Measurements from ENCODE around the gene PSD2.
"Not testable (repeated sequence)": the region's sequence is repeated elsewhere in the genome, so short reads cannot be mapped to it uniquely, and the experiment has no call there.

The PSD2 gene

DNA sequence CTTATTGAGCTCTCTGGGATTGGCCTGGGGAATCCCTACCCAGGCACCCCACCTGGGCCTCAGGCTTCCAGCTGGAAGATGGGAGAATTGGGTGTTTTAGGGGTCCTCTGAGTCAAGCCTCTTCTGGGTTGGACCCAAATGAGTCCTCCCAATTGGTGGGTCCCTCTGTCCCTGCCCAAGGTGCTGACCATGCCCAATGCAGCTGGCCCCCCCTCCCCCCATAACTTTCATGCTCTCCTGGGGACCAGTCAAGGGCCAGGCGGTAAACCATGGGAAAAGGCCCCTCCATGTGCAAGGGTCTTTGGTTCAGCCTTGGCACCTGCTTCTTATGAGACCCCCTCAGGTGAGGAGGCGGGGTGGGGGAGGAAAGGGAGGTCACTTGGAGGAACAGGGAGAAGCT is 3.4 kb upstream of the PSD2 start:
- H3K4me3 ChIP-seq (replicated peaks in 1 of 2; ENCODE audit: low read depth in 2 of 2, low read length in 2 of 2), result no peak overlapping the region
- DNase-seq (ENCODE audit: low read depth in 2 of 2), result no peak
- TF ChIP-seq, protein P1, sequence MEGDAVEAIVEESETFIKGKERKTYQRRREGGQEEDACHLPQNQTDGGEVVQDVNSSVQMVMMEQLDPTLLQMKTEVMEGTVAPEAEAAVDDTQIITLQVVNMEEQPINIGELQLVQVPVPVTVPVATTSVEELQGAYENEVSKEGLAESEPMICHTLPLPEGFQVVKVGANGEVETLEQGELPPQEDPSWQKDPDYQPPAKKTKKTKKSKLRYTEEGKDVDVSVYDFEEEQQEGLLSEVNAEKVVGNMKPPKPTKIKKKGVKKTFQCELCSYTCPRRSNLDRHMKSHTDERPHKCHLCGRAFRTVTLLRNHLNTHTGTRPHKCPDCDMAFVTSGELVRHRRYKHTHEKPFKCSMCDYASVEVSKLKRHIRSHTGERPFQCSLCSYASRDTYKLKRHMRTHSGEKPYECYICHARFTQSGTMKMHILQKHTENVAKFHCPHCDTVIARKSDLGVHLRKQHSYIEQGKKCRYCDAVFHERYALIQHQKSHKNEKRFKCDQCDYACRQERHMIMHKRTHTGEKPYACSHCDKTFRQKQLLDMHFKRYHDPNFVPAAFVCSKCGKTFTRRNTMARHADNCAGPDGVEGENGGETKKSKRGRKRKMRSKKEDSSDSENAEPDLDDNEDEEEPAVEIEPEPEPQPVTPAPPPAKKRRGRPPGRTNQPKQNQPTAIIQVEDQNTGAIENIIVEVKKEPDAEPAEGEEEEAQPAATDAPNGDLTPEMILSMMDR (IDR thresholded peaks at IDR 0.05; ENCODE audit: low read depth, low read length), result no peak

DNA sequence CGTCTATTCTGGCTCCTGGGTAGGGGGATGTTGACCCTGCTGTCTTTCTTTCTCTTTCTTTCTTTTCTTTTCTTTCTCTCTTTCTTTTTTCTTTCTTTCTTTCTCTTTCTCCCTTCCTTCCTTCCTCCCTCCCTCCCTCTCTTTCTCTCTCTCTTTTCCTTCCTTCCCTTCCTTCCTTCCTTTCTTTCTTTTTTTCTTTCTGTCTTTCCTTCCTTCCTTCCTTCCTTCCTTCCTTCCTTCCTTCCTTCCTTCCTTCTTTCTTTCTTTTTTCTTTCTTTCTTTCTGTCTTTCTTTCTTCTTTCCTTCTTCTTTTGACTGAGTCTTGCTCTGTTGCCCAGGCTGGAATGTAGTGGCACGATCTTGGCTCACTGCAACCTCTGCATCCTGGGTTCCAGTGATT is 3.0 kb upstream of the PSD2 start:
- H3K4me3 ChIP-seq (replicated peaks in 1 of 2; ENCODE audit: low read depth in 2 of 2, low read length in 2 of 2); DNase-seq (ENCODE audit: low read depth in 2 of 2): not testable (repeated sequence)

DNA sequence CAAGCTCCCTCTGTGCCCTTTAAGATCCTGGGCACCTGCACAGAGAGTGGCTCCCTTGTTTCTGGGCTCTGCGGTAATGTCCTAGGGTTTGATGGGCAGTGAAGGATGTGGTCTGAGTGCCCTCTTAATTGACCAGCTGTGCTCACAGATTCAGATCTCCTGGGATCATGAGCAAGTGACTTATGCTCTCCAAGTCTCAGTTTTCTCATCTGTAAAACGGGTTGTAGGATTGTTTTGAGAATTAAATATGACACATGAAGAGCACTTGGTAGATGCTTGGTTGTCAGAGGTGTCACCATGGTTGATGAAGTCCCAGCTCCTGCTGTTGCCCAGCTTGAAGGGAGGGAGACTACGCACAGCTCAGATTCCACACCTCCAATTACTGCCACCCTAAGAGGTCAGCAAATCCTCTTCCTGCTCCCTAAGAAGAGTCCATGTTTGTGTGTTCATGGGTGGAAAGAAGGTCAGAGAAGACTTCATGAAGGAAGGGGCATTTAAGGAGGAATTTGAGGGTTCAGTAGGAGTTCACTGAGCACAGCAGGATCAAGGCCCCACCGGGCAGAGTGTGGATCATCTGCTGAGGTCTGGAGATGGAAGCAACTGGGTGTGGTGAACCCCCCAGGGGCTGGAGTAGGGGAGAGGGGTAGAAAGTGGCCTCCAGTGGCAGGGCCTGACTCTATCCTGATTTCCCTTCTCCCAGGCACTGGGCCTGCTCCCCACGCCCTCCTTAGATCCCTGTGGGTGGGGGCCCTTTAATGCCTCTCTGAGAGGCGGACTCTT is 1.4 kb upstream of the PSD2 start:
- TF ChIP-seq, protein P1 (IDR thresholded peaks at IDR 0.05; ENCODE audit: low read depth, low read length), result no peak
- DNase-seq (ENCODE audit: low read depth in 2 of 2), result no peak
- H3K4me3 ChIP-seq (replicated peaks in 1 of 2; ENCODE audit: low read depth in 2 of 2, low read length in 2 of 2), result no peak overlapping the region

DNA sequence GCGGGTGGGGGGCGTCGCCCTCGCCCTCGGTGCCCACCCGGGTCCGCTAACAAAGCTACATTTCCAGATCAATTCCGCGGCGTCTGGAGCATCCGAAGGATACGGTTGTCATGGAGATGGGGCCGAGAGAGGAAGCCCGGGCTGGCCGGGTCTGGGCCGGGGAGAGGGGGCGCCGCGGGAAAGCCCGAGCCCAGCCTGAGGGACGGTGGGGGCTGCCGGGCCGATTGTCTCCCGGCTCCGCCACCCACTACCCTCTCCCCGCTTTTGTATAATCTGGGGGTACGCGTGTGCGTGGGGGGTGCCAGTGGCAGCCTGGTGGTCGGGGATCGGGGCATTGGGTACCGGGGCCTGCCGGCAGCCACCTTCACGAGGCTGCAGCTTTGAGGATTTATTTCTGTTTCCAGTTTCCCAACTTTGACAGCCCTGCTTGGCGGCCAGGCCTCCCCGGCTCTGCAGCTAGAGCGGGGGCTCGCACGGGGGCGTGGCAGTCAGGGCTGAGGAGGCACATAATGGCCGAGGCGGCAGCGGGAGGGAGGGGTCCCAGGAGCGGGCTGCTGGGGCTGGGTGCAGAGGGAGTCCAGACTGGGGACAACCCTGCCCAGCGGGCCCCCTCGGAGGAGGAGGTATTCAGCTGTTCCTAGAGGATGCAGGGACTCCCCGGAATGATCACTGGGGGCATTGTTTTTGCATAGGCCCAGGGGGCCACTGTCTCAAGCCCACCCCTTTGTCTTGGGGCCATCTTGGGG is 626 bp downstream of the PSD2 start:
- DNase-seq (ENCODE audit: low read depth in 2 of 2), result no peak
- TF ChIP-seq, protein P1 (IDR thresholded peaks at IDR 0.05; ENCODE audit: low read depth, low read length), result no peak
- H3K4me3 ChIP-seq (replicated peaks in 1 of 2; ENCODE audit: low read depth in 2 of 2, low read length in 2 of 2), result no peak overlapping the region

DNA sequence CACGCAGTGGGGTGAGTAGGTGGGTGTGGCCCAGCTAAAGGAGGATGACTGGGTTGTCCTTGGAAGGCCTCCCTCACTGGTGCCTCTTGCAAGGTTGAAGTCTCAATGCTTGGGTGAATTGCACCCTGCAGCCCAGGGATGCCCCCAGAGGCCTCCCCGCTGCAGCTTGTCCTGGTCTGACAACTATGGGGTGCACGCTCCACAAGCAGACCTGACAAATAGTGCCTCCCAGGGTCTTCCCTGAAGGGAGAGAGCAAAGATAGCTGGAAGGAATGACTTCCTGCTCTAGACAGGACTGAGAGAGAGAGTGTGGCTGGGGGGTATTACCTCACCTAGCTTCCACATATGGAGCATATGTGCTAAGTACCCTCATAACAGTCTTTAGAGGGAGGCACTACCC is 1.7 kb downstream of the PSD2 start:
- DNase-seq (ENCODE audit: low read depth in 2 of 2), result no peak
- TF ChIP-seq, protein P1 (IDR thresholded peaks at IDR 0.05; ENCODE audit: low read depth, low read length), result no peak
- H3K4me3 ChIP-seq (replicated peaks in 1 of 2; ENCODE audit: low read depth in 2 of 2, low read length in 2 of 2), result no peak overlapping the region

DNA sequence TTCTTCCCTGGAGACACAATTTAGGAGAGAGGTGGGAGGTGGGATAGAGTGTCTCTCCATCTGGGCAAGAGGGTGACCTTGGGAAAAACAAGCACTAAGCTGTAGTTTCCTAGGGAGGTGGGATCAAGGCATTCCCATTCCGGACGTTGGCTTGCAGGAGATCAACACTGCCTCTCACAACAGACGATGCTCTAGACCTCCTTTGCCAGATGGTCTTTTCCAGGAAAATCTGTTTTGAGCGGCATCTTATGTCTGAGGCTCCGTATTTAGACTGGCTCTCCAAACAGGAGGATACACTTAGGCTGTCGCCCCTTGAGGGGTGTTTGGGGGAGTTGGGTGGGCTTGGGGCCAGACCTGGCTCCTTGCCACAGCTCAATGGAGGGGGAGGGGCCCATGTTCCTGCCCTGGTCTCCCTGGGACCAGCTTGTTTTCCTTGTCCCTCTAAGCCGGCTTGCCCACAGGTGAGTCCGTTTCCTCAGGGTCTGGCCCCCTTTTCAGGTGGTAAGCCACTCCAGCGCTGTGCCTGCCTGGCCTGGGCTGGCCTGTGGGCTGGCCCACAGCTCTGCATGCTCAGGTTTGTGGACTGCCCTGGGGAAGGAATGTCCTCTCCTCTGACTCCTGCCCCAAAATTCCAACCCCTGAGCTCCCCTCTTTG is 2.4 kb downstream of the PSD2 start:
- DNase-seq (ENCODE audit: low read depth in 2 of 2), result no peak
- TF ChIP-seq, protein P1 (IDR thresholded peaks at IDR 0.05; ENCODE audit: low read depth, low read length), result no peak
- H3K4me3 ChIP-seq (replicated peaks in 1 of 2; ENCODE audit: low read depth in 2 of 2, low read length in 2 of 2), result no peak overlapping the region

DNA sequence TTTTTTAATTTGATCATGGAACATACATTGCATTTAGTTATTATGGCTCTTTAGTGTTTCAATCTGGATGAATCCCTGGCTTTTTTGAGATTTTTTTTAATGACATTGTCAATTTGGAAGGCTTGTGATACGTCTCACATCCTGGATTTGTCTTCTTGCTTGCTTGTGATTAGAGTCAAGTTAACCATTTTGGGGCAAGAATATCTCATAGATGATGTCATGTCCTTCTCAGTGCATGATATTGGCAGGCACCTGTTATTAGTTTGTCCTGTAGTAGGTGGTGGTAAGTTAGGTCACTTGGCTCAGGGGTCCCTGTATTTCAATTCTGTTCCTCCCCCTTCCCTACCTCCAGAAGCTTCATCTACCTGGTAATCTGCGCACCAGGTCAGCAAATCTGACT is 3.3 kb downstream of the PSD2 start:
- TF ChIP-seq, protein P1 (IDR thresholded peaks at IDR 0.05; ENCODE audit: low read depth, low read length), result no peak
- no peak for DNase-seq (ENCODE audit: low read depth in 2 of 2)
- no peak overlapping the region for H3K4me3 ChIP-seq (replicated peaks in 1 of 2; ENCODE audit: low read depth in 2 of 2, low read length in 2 of 2)
